ENCODE results near the gene PCSK6.

- TF ChIP-seq CTCF (IDR thresholded peaks at IDR 0.05) (no peak), USF2 (CRISPR knock-in tag; IDR thresholded peaks at IDR 0.05) (no peak), MAX (CRISPR knock-in tag; IDR thresholded peaks at IDR 0.05) (no peak), CBFB (CRISPR knock-in tag; IDR thresholded peaks at IDR 0.05; ENCODE audit: low read depth) (no peak), ZSCAN18 (CRISPR knock-in tag; IDR thresholded peaks at IDR 0.05) (no peak), ZNF121 (CRISPR knock-in tag; IDR thresholded peaks at IDR 0.05) (no peak), USF1 (CRISPR knock-in tag; IDR thresholded peaks at IDR 0.05) (no peak), TEAD4 (CRISPR knock-in tag; IDR thresholded peaks at IDR 0.05) (no peak), ETV6 (CRISPR knock-in tag; IDR thresholded peaks at IDR 0.05) (no peak), SP1 (CRISPR knock-in tag; conservative IDR thresholded peaks at IDR 0.05) (no peak), ZBTB21 (CRISPR knock-in tag; IDR thresholded peaks at IDR 0.05; ENCODE audit: borderline replicate concordance) (no peak), ATF3 (CRISPR knock-in tag; conservative IDR thresholded peaks at IDR 0.05) (no peak)
Observed at GRCh38 chr15:101447168-101447533, 42.4 kb downstream of the PCSK6 start.
